H9 (cell line): ENCODE measurements around the gene MACROD1. TPM values are rescaled to one million over a fixed set of nuclear protein-coding genes. Genes with fewer than 3 reads are reported as not detected.

Experiments
- DNase-seq: peaks from one replicate; pipeline ENCODE4 v3.0.0-alpha.2; 2017
- H2AFZ ChIP-seq: one replicate; pipeline ENCODE4 v1.6.1; 2013; ENCODE audit warnings: mild to moderate bottlenecking, low read length, control low read depth, moderate library complexity
- H2AK5ac ChIP-seq: 2 replicates; pipeline ENCODE4 v1.6.1; 2013; ENCODE audit warnings: low read length, control low read depth, mixed read lengths; ENCODE audit not compliant: insufficient read length
- H2BK120ac ChIP-seq: one replicate; pipeline ENCODE4 v1.6.1; 2013; ENCODE audit warnings: low read depth, mild to moderate bottlenecking, low read length, control low read depth, inconsistent platforms; ENCODE audit not compliant: poor library complexity, severe bottlenecking
- H2BK12ac ChIP-seq: 2 replicates; pipeline ENCODE4 v1.6.1; 2013; ENCODE audit warnings: low read length, control low read depth, mixed read lengths, low read depth; ENCODE audit not compliant: insufficient read length
- H2BK15ac ChIP-seq: 2 replicates; pipeline ENCODE4 v1.6.1; 2013; ENCODE audit warnings: low read depth, low read length, control low read depth
- H2BK20ac ChIP-seq: one replicate; pipeline ENCODE4 v1.6.1; 2013; ENCODE audit warnings: low read depth, mild to moderate bottlenecking, low read length, control low read depth, inconsistent platforms; ENCODE audit not compliant: poor library complexity, severe bottlenecking
- H2BK5ac ChIP-seq: 2 replicates; pipeline ENCODE4 v1.6.1; 2013; ENCODE audit warnings: low read length, control low read depth, mixed read lengths; ENCODE audit not compliant: insufficient read length
- H3K14ac ChIP-seq: 2 replicates; pipeline ENCODE4 v1.6.1; 2013; ENCODE audit warnings: low read length, control low read depth; ENCODE audit not compliant: insufficient read depth
- H3K18ac ChIP-seq: 2 replicates; pipeline ENCODE4 v1.6.1; 2013; ENCODE audit warnings: low read depth, mild to moderate bottlenecking, mixed read lengths, low read length, control low read depth; ENCODE audit not compliant: insufficient read length
- H3K23ac ChIP-seq: 2 replicates; pipeline ENCODE4 v1.6.1; 2013; ENCODE audit warnings: low read length, control low read depth, mixed read lengths, low read depth; ENCODE audit not compliant: insufficient read length
- H3K23me2 ChIP-seq: 2 replicates; pipeline ENCODE4 v1.6.1; 2013; ENCODE audit warnings: low read depth, mild to moderate bottlenecking, mixed read lengths, low read length, control low read depth; ENCODE audit not compliant: insufficient read length, poor library complexity, severe bottlenecking
- H3K27ac ChIP-seq: 2 replicates; pipeline ENCODE4 v1.5.1; 2013; ENCODE audit warnings: low read length, control low read depth, mixed read lengths, low read depth; ENCODE audit not compliant: insufficient read length
- H3K27me3 ChIP-seq: 2 replicates; pipeline ENCODE4 v1.6.1; 2013; ENCODE audit warnings: low read length, control low read depth, inconsistent platforms; ENCODE audit not compliant: insufficient read depth
- H3K4ac ChIP-seq: 2 replicates; pipeline ENCODE4 v1.6.1; 2013; ENCODE audit warnings: low read depth, mild to moderate bottlenecking, control low read depth, inconsistent platforms, low read length, moderate library complexity
- H3K4me1 ChIP-seq: 2 replicates; pipeline ENCODE4 v1.6.1; 2013; ENCODE audit warnings: low read length, control low read depth, inconsistent platforms; ENCODE audit not compliant: insufficient read depth
- H3K4me2 ChIP-seq: 2 replicates; pipeline ENCODE4 v1.6.1; 2013; ENCODE audit warnings: low read length, control low read depth, mixed read lengths; ENCODE audit not compliant: insufficient read length, insufficient read depth
- H3K56ac ChIP-seq: 2 replicates; pipeline ENCODE4 v1.6.1; 2013; ENCODE audit warnings: low read depth, mild to moderate bottlenecking, mixed read lengths, low read length, control low read depth; ENCODE audit not compliant: insufficient read length
- H3K79me1 ChIP-seq: 2 replicates; pipeline ENCODE4 v1.6.1; 2013; ENCODE audit warnings: low read depth, mild to moderate bottlenecking, moderate library complexity, low read length, control low read depth, inconsistent platforms; ENCODE audit not compliant: insufficient read depth, poor library complexity, severe bottlenecking
- H3K79me2 ChIP-seq: 2 replicates; pipeline ENCODE4 v1.6.1; 2013; ENCODE audit warnings: low read length, control low read depth, inconsistent platforms; ENCODE audit not compliant: insufficient read depth
- H3K9ac ChIP-seq: 2 replicates; pipeline ENCODE4 v1.6.1; 2013; ENCODE audit warnings: low read length, control low read depth, mixed read lengths; ENCODE audit not compliant: insufficient read length; ENCODE audit errors: extremely low read depth
- H3K9me3 ChIP-seq: one replicate; pipeline ENCODE4 v1.6.1; 2013; ENCODE audit warnings: low read depth, low read length, inconsistent platforms; ENCODE audit not compliant: control insufficient read depth
- H3T11ph ChIP-seq: one replicate; pipeline ENCODE4 v1.6.1; 2013; ENCODE audit warnings: mild to moderate bottlenecking, low read length, control low read depth, inconsistent platforms
- H4K20me1 ChIP-seq: one replicate; pipeline ENCODE4 v1.6.1; 2013; ENCODE audit not compliant: control insufficient read depth, insufficient read length, insufficient read depth
- H4K5ac ChIP-seq: 2 replicates; pipeline ENCODE4 v1.6.1; 2013; ENCODE audit warnings: low read depth, mild to moderate bottlenecking, mixed read lengths, low read length, control low read depth; ENCODE audit not compliant: insufficient read length
- H4K8ac ChIP-seq: replicated peaks from 2 replicates; pipeline ENCODE4 v1.6.1; 2013; ENCODE audit warnings: low read length, control low read depth, mixed read lengths, low read depth; ENCODE audit not compliant: insufficient read length
- H4K91ac ChIP-seq: 2 replicates; pipeline ENCODE4 v1.6.1; 2013; ENCODE audit warnings: low read depth, mild to moderate bottlenecking, moderate library complexity, mixed read lengths, low read length, control low read depth; ENCODE audit not compliant: insufficient read length
- H3K27ac Mint-ChIP-seq, 3 experiments: 2 replicates in 2 of 3; 3 replicates in 1 of 3; pipeline ENCODE4 v1.8.0; 2020 to 2021; ENCODE audit warnings: mixed read lengths in 3 of 3, mild to moderate bottlenecking in 1 of 3, moderate library complexity in 1 of 3
- H3K27me3 Mint-ChIP-seq: 2 replicates; pipeline ENCODE4 v1.8.0; 2021; ENCODE audit warnings: low read depth, mild to moderate bottlenecking, moderate library complexity, mixed read lengths
- H3K36me3 Mint-ChIP-seq, 3 experiments: 2 replicates in 2 of 3; 3 replicates in 1 of 3; pipeline ENCODE4 v1.8.0; 2020 to 2021; ENCODE audit warnings: low read depth in 3 of 3, mixed read lengths in 3 of 3; ENCODE audit not compliant: insufficient read depth in 1 of 3
- H3K4me1 Mint-ChIP-seq, 2 experiments: 2 replicates each; pipeline ENCODE4 v1.8.0; 2020; ENCODE audit warnings: mixed read lengths in 2 of 2
- H3K4me3 Mint-ChIP-seq, 2 experiments: 2 replicates in 1 of 2; 3 replicates in 1 of 2; pipeline ENCODE4 v1.8.0; 2020 to 2021; ENCODE audit warnings: mild to moderate bottlenecking in 2 of 2, mixed read lengths in 2 of 2, moderate library complexity in 1 of 2
- H3K9me3 Mint-ChIP-seq, 2 experiments: 2 replicates in 1 of 2; 3 replicates in 1 of 2; pipeline ENCODE4 v1.8.0; 2020; ENCODE audit warnings: mild to moderate bottlenecking in 2 of 2, mixed read lengths in 2 of 2, moderate library complexity in 1 of 2
- WGBS: extraction: QIAGEN DNeasy Blood & Tissue Kit; methylation state at CpG from one replicate; pipeline ENCODE4 v1.1.7; 2013; ENCODE audit warnings: missing lambda C conversion rate, low lambda C conversion rate, mixed read lengths; ENCODE audit not compliant: insufficient read length; ENCODE audit errors: extremely low coverage; 5-methylcytosine and 5-hydroxymethylcytosine counted together
- total RNA-seq: library from RNA; stranded (reverse); gene quantifications from 2 replicates; pipeline ENCODE4 v1.2.1, GENCODE V29; 2021
- TF ChIP-seq, protein P1 (sequence below): fragments of 200-600 bp; sonication (generic); conservative IDR thresholded peaks from 3 replicates; pipeline ENCODE4 v1.8.0; 2021; ENCODE audit warnings: antibody characterized with exemption, mild to moderate bottlenecking

Gene MACROD1
- total RNA-seq, 1 experiment from 2014 or later = 21.2 TPM

GRCh38 chr11:64124147-64124546 is 41.8 kb downstream of the MACROD1 start:
- no peak overlapping the region for H2BK5ac ChIP-seq
- H3K4ac ChIP-seq = no peak overlapping the region
- H3K9me3 Mint-ChIP-seq = no peaks in the 10 kb centered on the region
- H3K4me3 Mint-ChIP-seq = no peak overlapping the region
- H3K27me3 ChIP-seq = no peaks in the 10 kb centered on the region
- H3K14ac ChIP-seq = no peak overlapping the region
- no peak overlapping the region for H2BK20ac ChIP-seq
- H4K20me1 ChIP-seq = no peaks in the 10 kb centered on the region
- no peak overlapping the region for H2BK120ac ChIP-seq
- no CpG with 5 or more reads among the region's 9 CpGs for WGBS
- H2AK5ac ChIP-seq = no peak overlapping the region
- H3K27me3 Mint-ChIP-seq = peaks cover 21% of the 10 kb centered on the region
- no peaks in the 10 kb centered on the region for H3K79me2 ChIP-seq
- no peak overlapping the region for H3K4me2 ChIP-seq
- H3K4me1 ChIP-seq = peaks cover 7% of the 10 kb centered on the region; the same call in 1 of the 2 replicates
- TF ChIP-seq, protein P1, sequence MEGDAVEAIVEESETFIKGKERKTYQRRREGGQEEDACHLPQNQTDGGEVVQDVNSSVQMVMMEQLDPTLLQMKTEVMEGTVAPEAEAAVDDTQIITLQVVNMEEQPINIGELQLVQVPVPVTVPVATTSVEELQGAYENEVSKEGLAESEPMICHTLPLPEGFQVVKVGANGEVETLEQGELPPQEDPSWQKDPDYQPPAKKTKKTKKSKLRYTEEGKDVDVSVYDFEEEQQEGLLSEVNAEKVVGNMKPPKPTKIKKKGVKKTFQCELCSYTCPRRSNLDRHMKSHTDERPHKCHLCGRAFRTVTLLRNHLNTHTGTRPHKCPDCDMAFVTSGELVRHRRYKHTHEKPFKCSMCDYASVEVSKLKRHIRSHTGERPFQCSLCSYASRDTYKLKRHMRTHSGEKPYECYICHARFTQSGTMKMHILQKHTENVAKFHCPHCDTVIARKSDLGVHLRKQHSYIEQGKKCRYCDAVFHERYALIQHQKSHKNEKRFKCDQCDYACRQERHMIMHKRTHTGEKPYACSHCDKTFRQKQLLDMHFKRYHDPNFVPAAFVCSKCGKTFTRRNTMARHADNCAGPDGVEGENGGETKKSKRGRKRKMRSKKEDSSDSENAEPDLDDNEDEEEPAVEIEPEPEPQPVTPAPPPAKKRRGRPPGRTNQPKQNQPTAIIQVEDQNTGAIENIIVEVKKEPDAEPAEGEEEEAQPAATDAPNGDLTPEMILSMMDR = no peak
- H4K8ac ChIP-seq = no peak overlapping the region
- H4K5ac ChIP-seq = no peak overlapping the region
- no peak overlapping the region for H2BK12ac ChIP-seq
- no peak overlapping the region for H3K27ac Mint-ChIP-seq
- H3K23ac ChIP-seq = no peak overlapping the region
- H2AFZ ChIP-seq = no peak overlapping the region
- no peak overlapping the region for H3K56ac ChIP-seq
- no peak overlapping the region for H3T11ph ChIP-seq
- no peak overlapping the region for H3K9ac ChIP-seq
- H3K23me2 ChIP-seq = peaks cover 3% of the 10 kb centered on the region
- H3K79me1 ChIP-seq = no peaks in the 10 kb centered on the region
- H3K4me1 Mint-ChIP-seq = peaks cover 38 to 61% of the 10 kb centered on the region in 2 experiments
- H3K36me3 Mint-ChIP-seq = peaks cover 0 to 3% (median 0%) of the 10 kb centered on the region in 3 experiments; a peak in 2 of 7 replicates
- H3K18ac ChIP-seq = no peak overlapping the region
- no peaks in the 10 kb centered on the region for H3K9me3 ChIP-seq
- H3K27ac ChIP-seq = no peak overlapping the region
- no peak overlapping the region for H4K91ac ChIP-seq
- no peak for DNase-seq
- H2BK15ac ChIP-seq = no peak overlapping the region
